ENCODE measurements around the gene FGF8.
"Not testable (repeated sequence)": the region's sequence is repeated elsewhere in the genome, so short reads cannot be mapped to it uniquely, and the experiment has no call there.

FGF8 gene, protein sequence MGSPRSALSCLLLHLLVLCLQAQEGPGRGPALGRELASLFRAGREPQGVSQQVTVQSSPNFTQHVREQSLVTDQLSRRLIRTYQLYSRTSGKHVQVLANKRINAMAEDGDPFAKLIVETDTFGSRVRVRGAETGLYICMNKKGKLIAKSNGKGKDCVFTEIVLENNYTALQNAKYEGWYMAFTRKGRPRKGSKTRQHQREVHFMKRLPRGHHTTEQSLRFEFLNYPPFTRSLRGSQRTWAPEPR

DNA sequence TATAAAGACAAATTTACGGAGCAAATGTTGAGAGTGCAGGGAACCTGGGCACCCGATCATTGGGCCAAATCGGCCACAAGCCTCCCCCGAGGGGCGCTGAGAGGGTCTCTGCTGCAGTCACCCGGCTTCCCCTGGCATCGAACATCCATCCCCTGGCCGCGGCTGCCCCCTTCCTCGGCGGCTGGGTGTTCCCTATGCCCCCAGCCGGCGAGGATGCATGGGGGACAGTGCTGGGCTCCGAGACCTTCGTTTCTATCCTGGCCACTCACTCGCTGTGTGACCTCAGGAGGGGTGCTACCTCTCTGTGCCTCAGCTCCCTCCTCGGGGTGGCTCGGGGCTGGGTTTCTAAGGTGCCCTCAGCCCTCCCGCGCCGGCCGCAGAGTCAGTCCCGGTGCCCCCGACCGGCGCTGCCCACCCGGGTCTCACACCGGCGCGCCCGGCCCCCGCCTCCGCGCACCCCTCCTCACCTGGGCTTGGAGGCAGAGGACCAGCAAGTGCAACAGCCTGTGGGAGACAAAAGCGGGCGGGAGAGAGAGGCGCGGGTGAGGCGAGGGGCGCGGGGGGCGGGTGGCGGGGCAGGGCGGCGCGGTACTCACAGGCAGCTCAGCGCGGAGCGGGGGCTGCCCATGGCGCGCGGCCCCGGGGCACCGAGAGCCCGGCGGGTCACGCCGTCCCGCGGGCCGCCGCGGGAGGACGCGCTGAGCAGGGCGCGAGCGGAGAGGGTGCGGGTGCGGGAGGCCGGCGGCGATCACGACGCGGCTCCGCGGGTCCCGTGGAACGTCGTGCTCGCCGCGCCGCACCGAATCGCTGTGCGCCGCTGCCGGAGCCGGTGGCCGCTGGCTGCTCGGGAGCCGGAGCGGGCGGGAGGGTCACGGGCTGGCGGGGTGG, at the start of gene FGF8:
TSS of gene FGF8 (minus strand) at position 842 of the 888 bp plus-strand sequence. CDS start at position 628, 214 bp downstream.
- no peak for DNase-seq

DNA sequence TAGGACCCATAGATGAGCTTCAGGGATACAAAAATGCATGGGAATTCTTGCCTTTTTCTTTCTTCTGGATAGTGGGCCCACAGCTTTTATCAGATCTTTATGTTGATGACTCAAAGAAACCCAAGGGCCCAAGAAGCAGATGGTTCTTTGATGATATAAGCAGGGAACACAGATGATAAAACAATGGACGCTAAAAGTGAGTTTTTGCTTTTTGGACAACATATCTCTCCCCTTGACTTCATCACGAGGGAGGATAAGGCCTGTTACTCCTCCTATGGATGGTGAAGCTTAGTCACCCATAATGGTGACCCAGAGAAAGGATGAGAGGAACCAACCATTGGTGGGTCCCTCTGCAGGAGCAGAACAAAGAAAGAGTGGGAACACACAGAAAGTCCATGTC, 48.8 kb upstream of the FGF8 start:
- no peak for DNase-seq

DNA sequence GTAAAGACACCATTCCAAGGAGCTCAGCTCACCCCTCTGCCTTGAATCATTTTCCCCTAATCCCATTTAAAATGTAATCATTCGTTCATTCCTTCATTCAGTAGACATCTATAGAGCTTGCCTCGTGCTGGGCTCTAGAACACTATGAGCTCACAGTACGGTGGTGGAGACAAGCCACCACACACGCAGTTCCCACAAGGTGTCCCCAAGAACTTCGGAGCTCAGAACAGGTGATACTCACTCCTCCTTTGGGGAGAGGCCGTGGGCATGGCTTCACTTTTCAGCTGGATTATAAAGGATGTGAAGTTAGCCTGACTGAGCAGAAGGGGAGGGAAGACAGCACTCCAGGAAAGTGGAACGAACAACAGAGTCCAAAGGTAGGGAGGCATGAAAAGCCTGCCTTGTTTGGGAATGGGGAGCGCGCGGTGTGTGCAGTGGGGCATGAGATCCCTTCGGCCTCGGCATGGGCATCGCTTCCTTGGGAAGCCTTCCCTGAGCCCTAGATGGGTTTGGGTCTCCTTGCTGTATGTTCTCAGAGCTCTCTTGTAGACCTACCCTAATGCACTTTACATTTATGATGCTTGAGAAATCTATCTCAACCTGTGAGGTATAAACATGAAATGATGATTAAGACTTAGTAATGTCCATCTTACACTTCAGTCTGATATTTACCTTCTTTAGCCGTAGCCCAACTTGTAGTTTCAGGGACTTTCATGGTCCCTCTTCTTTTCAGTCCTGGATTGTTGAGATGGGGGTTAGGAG, 43.1 kb upstream of the FGF8 start:
- peak; percentile 76 for DNase-seq

DNA sequence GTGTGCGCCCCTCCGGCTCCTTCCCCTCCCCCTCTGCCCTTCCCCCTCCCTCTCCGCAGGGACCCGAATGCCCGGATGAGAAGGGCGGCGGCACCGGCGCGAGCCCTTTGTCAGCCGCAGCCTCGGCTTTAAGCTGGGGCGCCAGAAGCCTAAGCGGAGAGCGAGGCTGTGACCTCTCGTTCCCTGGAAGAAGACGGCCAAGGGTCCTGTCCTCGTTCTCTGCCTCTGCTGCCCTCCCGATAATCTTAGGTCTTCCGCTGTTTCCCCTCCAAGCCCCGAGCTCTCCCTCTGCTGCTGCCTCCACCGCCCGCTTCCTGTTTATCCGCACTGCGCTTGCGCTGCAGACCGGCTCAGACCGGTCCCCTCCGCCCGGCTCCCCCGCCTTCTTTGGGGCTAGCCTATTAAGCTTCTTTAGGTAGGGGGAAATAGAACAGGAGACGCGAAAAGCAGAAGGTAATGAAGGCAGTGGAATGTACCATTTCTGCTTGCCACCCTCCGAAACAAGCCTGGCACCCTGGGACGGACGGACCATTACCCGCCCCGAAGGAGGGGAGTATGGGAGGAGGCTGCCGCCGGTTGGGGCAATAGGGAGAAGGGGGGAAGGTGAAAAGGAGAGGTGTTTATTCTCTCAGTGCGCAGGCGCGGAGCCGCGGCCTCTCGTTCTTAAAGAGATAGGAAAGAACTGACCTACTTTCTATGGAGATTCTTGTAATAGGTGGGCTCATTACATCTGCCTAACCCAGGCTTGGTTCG, 42.4 kb upstream of the FGF8 start, which contains the start of gene OGA:
TSS of gene OGA (minus strand) at position 326 of the 753 bp plus-strand sequence. CDS start 422 bp downstream, outside the sequence.
- DNase-seq: peak; percentile 96

DNA sequence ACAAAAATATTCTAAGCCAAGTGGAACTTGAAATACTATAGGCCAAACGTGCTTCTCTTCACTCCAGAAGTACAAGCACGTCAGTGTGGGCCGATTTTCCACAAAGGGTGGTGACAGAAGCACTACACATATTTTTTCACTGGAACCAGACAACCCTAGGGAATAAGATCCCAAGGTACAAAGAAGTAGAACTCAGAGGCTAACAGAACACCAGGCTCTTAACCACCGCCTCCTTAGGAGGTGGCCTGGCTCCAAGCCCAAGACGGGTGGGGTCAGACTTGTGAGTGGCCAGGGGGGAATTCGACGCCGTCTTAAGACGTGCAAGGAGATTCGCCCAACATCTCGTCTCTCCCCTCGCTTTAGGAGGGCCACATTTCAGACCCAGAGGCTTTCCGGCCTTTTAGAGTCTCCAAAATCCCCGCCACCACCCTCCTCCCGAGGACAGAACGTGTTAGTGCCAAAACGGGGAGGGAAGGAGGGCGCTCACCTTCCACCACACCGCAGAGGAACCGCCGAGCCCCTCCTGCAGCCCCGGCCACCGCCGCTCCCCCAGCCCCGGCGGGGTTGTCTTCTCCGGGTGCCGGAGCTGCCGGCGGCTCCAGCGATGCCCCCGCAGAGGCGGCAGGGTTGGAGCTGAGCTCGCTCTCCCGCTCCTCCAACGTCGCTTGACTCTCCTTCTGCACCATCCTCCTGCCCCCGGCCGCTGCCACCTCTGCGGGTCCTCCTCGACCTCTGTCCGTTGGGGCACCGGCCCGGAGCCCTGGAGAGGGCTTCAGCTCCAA, 41.6 kb upstream of the FGF8 start:
- DNase-seq: no peak

DNA sequence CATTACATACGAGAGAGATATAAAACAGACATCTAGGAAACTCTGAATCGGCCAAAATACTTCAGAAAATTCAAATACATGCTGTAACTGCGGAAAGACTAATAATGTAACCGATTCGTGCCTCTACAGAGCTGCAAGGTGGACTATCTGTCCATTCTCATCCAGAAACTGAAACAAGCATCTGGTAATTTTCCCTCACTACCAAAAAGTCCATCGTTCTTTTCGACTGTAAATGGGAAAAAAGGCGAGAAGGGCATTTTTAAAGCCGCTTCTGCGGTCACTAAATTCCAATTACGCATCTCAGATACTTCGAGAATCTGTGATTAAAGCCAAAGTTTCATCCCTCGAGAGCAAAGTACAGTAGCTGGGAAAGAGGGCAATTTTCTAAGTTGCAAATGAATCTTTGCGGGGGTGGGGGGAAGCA, 41.0 kb upstream of the FGF8 start:
- DNase-seq: no peak

DNA sequence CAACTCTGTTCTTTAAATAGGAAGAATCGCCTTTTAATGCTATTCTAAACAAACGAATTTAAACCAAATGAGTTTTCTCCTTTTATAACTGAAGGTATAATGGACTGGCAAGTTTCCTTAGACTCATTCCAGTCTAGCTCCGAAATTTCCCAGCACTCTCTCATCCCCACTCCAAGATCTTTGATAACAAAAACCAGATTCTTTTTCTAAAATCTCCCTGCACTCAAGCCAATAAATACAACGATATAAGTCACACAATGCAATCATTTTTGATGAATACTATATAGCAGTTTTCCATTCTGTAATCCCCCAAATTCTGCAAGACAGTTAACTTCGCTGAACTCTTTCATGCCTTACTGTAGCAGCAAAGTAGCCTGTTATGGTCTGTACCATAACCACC, 40.5 kb upstream of the FGF8 start:
- DNase-seq: no peak

DNA sequence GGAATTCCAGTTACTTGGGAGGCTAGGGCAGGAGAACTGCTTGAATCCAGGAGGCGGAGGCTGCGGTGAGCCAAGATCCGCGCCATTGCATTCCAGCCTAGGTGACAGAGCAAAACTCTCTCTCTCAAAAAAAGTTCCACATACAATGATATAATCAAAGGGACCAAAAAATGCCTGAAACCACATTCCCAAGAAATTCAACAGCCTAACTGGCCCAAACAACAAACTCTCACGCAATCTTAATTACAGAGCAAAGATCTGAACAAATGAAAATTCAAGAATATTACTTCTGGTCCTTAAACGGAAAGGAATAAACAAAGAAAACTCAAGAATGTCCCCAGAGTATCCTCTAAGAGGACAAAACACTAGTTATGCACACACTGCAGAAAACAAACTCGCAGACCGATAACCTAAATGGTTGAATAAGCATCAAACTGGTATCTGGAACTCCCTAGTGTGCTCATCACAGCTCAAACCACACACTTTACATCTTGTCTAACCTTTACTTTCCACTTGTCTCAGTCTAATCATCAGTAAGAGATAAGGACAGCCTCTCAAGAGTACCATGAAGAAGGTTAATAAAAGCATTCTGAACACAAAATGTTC, 38.7 kb upstream of the FGF8 start:
- no peak for DNase-seq

DNA sequence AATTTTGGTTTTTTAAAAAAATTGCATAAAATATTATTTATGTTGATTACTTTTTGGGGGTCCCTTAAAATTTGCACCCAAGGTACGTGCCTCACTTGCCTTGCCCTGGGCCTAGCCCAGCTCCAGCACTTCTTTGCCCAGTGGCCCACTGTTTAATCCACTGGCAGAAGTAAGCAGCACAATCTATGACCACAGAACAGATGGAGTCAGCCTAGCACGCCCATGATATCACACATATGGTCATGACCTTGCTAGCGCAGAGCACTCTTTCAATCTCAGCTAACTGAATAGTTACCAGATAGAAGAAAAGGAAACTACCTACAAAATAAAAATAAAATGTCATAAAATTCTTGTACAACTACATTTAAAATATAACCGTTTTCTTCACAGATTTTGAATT, 36.7 kb upstream of the FGF8 start:
- DNase-seq: no peak

DNA sequence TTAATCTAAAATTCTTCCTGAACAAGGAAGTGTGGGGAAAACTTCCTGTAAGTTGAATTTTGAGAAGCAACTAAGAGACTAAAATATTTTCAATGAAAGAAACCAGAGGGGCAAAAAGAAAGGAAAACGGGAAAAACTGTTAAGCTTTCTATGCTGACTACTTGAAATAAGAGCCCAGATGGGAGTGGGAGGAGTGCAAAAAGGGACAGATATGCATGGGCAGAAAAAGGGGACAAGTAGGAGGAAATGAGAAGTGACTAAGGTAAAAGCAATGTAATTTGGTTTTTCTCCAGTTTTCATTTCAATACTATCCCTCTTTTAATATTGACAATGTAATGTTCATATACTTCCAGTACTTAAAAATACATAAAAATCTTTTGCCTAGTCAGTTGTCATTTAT, 31.2 kb upstream of the FGF8 start:
- no peak for DNase-seq

DNA sequence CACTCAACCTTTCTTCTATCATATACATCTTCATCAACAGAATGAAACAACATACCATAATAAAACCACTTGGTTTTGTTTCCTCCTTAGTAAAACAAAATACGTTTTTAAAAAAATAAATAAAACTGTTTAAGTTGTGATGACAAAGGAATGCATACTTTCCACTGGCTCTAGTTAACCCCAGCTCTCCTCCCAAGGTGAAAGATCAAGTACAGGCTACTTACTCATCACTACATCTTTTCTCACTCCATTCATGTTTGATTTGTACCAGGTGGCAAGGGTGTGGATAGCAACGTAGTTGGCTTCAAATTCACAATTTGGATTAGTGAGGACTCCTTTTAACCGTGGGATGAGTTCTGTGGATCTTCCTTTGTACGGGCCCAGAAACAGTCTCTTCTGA, 27.6 kb upstream of the FGF8 start:
- no peak for DNase-seq

DNA sequence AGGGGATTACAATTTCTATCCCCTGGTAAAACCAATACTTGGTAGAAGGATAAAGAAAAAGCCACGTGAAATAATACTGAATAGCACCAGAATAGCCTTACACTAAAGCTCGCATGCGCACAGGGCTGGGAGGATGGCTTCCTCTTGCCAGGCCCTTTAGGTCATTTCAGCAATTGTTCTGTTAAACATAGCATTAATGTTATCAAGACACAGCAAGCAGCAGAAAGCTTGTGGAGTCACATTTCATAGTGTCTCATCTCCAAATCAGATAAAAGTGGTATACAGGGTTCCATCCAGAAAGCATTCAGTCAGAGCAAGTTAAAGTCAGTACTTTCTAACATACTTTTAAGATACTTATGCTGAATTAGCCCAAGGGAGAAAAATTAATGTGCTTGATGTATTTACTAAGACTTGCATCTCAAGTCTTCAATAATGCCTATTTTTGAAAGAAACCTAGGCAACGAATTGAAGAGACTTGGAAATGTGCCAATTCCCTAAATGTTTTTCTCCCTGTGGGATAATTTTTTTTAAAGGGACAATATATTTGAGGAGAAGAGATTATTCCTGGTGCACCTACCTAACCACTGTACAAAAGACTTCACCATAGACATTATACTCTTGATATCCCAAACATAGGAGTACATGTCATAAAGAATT, 21.6 kb upstream of the FGF8 start:
- no peak for DNase-seq

DNA sequence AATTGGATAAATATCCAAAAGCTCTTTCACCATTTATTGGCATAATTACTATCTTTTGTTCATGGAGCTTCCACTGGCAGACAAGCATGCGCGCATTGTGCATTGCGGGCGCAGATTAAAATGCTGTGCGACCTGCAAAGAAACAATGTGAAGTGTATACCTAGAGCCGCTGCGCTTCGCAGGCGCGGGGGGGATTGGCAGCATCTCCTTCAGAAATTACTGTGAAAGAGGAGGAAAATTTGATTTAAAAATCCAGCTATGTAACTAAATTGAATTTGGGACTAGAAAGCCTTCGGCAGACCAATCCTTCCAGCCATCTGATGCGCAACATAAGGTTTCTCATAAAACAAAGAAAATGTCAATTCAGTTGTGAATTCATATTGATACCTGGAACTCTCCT, 17.6 kb upstream of the FGF8 start:
- no peak for DNase-seq

DNA sequence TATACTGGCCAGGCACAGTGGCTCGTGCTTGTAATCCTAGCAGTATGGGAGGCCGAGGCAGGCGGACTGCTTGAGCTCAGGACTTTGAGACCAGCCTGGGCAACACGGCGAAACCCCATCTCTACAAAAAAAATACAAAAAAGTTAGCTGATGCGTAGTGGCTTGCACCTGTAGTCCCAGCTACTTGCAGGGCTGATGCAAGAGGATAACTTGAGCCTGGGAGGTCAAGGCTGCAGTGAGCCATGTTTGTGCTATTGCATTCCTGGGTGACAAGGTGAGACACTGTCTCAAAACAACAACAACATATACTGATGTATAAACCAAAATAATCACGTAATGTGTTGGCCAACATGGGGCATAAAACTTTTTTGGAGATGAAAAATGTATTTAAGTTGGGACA, 13.8 kb upstream of the FGF8 start:
- DNase-seq: no peak

DNA sequence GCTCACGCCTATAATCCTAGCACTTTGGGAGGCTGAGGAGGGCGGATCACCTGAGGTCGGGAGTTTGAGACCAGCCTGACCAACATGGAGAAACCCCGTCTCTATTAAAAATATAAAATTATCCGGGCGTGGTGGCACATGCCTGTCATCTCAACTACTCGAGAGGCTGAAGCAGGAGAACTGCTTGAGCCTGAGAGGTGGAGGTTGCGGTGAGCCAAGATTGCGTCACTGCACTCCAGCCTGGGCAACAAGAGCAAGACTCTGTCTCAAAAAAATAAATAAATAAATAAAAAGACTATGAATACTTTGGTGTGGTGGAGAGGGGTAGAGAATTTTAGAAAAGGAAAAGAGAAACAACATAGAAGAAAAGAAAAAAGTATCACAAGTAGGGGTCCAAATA, 13.3 kb upstream of the FGF8 start:
- DNase-seq: not testable (repeated sequence)

DNA sequence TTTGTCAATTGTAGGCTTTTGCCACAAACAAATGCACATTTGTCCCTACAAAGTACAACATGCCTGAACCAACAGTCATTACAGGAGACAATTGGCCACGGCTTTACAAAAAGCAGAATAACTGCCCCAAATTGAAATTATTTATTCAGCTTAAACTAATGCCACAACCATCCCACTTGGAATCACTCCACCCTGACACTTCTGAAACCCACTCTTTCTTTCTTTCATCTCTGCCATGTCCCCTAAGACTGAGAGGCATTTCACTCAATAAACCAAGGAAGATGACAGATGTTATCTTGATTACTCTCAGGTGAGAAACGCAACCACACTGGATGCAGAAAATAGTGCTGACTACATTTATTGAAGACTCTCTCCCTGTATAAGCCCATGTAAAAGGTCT, 9.9 kb upstream of the FGF8 start:
- DNase-seq: no peak

DNA sequence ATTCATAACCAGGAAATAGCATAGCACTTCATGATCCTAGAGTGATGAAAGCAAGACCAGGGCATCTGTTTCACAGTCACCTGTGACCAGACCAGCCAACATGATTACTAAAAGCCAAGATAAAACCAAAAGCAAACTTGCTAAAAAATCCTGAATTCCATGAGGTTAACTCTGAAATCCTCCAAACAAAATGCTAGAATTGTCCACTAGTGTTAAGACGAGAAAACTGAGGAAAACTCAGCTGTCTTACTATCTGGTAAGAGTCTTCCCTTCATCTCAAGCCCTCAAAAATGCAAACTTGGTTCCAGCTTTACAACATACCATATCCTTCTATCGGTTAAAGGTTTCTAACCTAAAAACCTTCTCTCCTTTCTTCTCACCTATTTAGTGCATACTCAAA, 8.6 kb upstream of the FGF8 start:
- DNase-seq: no peak

DNA sequence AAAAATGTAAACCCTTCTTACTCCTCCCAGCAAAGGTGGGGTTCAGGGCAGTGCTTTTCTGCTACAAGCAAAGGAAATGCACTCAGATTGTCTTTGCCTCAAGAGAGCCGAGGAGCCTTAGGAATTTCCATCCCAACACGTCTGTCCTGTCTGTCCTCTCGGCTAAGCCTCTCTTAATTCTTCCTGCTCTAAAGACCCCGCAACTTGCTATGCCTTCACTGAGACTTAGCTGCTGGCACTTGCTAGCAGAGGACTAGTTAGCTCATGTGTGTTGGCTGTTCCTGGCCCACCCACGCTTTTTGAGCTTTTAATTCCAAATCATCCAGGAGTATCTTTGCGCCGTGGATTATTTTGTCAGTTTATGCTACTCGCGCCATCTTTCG, 7.8 kb upstream of the FGF8 start:
- DNase-seq: no peak

DNA sequence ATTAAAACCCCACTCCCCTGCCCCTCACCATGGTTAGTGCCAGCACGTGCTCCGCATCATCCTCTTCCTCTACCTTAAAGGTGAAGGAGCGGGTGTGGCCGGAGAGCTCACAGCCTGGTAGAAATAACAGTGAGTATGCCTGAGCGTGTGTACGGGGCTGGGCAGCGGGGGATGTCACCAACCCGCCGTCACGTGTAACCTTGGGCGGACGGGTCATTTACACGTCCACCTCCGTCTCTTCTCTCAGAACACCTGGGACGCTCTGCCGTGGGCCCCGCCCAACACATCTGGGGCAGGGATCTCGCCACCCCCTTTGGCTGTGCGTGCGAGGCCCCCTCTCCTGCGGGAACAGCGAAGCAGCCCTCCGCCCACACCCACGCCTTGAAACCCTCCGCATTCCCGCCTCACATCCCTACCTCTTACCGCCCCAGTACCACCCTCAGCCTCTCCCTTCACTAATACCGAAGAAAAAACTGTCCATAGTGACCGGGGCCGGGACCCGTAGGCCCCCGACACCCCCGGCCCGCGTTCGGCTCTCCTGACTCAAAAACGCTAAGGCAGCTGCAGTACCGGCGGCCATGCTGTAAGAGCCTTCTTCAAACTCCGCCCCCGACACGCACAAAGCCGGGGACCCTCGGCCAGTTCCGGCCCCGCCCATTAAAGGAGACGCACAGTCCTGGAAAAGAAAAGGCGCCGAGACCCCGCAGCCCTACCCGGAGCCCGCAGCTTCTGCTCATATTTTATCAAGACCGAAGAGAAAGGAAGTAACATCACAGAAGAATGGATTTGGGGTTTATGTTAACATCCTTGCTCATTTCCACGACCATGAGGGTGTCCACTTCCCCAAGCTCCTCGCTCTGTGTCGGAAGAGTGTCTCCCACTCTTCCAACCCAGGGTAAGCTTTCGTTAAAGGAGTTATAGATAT, 7.2 kb upstream of the FGF8 start, which contains the start of gene NPM3:
TSS of gene NPM3 (minus strand) at position 636 of the 925 bp plus-strand sequence. CDS start at position 580, 56 bp downstream.
- DNase-seq: peak; percentile 39

Measured in NCI-H526 treated with DMSO at 0.1 percent for 48 hours (cell line).